Measurements from ENCODE around the gene PCDH19.

PCDH19 gene

GRCh38 chrX:100299559-100299958 lies 110.5 kb downstream of the PCDH19 start:
- no peak for DNase-seq (ENCODE audit: low read depth in 2 of 2)

- DNase-seq (ENCODE audit: low read depth in 2 of 2) = no peak
Measured at GRCh38 chrX:100297728-100298127, 112.3 kb downstream of the PCDH19 start.

GRCh38 chrX:100296183-100296753 lies 113.8 kb downstream of the PCDH19 start:
- no peak for DNase-seq (ENCODE audit: low read depth in 2 of 2)

GRCh38 chrX:100294965-100295364 lies 115.1 kb downstream of the PCDH19 start:
- no peak for DNase-seq (ENCODE audit: low read depth in 2 of 2)

- no peak for DNase-seq (ENCODE audit: low read depth in 2 of 2)
Measured at GRCh38 chrX:100289066-100289558, 121.0 kb downstream of the PCDH19 start.

GRCh38 chrX:100277231-100277630 lies 132.8 kb downstream of the PCDH19 start:
- no peak for DNase-seq (ENCODE audit: low read depth in 2 of 2)

GRCh38 chrX:100274916-100275315 lies 135.2 kb downstream of the PCDH19 start:
- DNase-seq (ENCODE audit: low read depth in 2 of 2) = no peak

GRCh38 chrX:100265179-100265578 lies 144.9 kb downstream of the PCDH19 start:
- no peak for DNase-seq (ENCODE audit: low read depth in 2 of 2)

- no peak for DNase-seq (ENCODE audit: low read depth in 2 of 2)
Measured at GRCh38 chrX:100264200-100264599, 145.9 kb downstream of the PCDH19 start.

GRCh38 chrX:100263650-100264049 lies 146.4 kb downstream of the PCDH19 start:
- no peak for DNase-seq (ENCODE audit: low read depth in 2 of 2)

- DNase-seq (ENCODE audit: low read depth in 2 of 2) = no peak
Measured at GRCh38 chrX:100248885-100249493, 161.1 kb downstream of the PCDH19 start.

GRCh38 chrX:100247826-100248225 lies 162.2 kb downstream of the PCDH19 start:
- DNase-seq (ENCODE audit: low read depth in 2 of 2) = no peak

GRCh38 chrX:100244681-100245080 lies 165.4 kb downstream of the PCDH19 start:
- no peak for DNase-seq (ENCODE audit: low read depth in 2 of 2)

Data from activated CD8-positive, alpha-beta memory T cell treated with anti-CD3 and anti-CD28 coated beads for 4 hours (primary cell).